GM21381 (cell line): ENCODE data around the gene PRDM15.

Source experiments
- ATAC-seq: cut with Tn5 transposase; IDR thresholded peaks from one replicate; pipeline ENCODE4 v1.9.1; 2021; ENCODE audit warnings: mild to moderate bottlenecking, moderate library complexity; ENCODE audit not compliant: unreplicated experiment

Gene PRDM15

GRCh38 chr21:41913230-41913629, 34.1 kb upstream of the PRDM15 start:
- no peak for ATAC-seq

GRCh38 chr21:41908829-41909228, 29.7 kb upstream of the PRDM15 start:
- no peak for ATAC-seq

GRCh38 chr21:41907496-41908258, 28.5 kb upstream of the PRDM15 start:
- ATAC-seq = no peak

- no peak for ATAC-seq
Measured at GRCh38 chr21:41906770-41907169, 27.6 kb upstream of the PRDM15 start.

- ATAC-seq = no peak
Measured at GRCh38 chr21:41903559-41904351, 24.6 kb upstream of the PRDM15 start.

GRCh38 chr21:41902946-41903345, 23.8 kb upstream of the PRDM15 start:
- ATAC-seq = no peak

- no peak for ATAC-seq
Measured at GRCh38 chr21:41901782-41902181, 22.6 kb upstream of the PRDM15 start.

GRCh38 chr21:41901099-41901498, 22.0 kb upstream of the PRDM15 start:
- ATAC-seq = no peak

- no peak for ATAC-seq
Measured at GRCh38 chr21:41900401-41900800, 21.3 kb upstream of the PRDM15 start.

GRCh38 chr21:41899426-41900202, 20.5 kb upstream of the PRDM15 start:
- ATAC-seq = no peak

- ATAC-seq = no peak
Measured at GRCh38 chr21:41898998-41899397, 19.9 kb upstream of the PRDM15 start.

- no peak for ATAC-seq
Measured at GRCh38 chr21:41897700-41898099, 18.6 kb upstream of the PRDM15 start.

GRCh38 chr21:41897047-41897669, 18.0 kb upstream of the PRDM15 start:
- ATAC-seq = no peak

GRCh38 chr21:41895643-41896493, 16.7 kb upstream of the PRDM15 start:
- ATAC-seq = no peak

- no peak for ATAC-seq
Measured at GRCh38 chr21:41894922-41895557, 15.9 kb upstream of the PRDM15 start.

GRCh38 chr21:41894511-41894910, 15.4 kb upstream of the PRDM15 start:
- ATAC-seq = no peak

- ATAC-seq = no peak
Measured at GRCh38 chr21:41892726-41893125, 13.6 kb upstream of the PRDM15 start.

- no peak for ATAC-seq
Measured at GRCh38 chr21:41891132-41891531, 12.0 kb upstream of the PRDM15 start.

GRCh38 chr21:41890355-41890754, 11.2 kb upstream of the PRDM15 start:
- no peak for ATAC-seq
